ENCODE data around the gene WFIKKN1.

Gene WFIKKN1, protein sequence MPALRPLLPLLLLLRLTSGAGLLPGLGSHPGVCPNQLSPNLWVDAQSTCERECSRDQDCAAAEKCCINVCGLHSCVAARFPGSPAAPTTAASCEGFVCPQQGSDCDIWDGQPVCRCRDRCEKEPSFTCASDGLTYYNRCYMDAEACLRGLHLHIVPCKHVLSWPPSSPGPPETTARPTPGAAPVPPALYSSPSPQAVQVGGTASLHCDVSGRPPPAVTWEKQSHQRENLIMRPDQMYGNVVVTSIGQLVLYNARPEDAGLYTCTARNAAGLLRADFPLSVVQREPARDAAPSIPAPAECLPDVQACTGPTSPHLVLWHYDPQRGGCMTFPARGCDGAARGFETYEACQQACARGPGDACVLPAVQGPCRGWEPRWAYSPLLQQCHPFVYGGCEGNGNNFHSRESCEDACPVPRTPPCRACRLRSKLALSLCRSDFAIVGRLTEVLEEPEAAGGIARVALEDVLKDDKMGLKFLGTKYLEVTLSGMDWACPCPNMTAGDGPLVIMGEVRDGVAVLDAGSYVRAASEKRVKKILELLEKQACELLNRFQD

DNA sequence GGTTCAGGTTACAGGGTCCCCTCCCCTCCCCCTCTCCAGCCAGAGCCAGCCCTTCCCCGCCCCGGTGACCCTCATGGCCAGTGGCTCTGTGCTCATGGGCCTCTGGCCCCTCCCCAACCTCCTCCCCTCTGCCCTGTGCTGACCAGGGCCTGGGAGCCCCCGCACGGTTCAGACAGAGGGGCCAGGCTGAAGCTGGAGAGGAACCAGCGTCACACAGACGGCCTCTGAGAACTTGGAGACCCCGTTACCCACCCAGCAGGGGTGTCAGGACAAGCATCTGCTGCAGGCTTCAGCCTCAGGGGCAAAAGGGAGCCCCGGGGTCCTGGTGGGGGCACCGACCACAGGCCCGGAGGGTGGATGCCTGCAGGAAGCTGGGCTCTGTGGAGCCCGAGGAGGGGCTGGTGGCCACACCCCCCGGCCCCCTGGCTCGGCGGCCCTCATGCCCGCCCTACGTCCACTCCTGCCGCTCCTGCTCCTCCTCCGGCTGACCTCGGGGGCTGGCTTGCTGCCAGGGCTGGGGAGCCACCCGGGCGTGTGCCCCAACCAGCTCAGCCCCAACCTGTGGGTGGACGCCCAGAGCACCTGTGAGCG, at the start of gene WFIKKN1:
WFIKKN1 (plus strand) TSS at position 171 of the 591 bp plus-strand sequence; CDS start at position 440, 269 bp downstream.
- DNase-seq: no peak

DNA sequence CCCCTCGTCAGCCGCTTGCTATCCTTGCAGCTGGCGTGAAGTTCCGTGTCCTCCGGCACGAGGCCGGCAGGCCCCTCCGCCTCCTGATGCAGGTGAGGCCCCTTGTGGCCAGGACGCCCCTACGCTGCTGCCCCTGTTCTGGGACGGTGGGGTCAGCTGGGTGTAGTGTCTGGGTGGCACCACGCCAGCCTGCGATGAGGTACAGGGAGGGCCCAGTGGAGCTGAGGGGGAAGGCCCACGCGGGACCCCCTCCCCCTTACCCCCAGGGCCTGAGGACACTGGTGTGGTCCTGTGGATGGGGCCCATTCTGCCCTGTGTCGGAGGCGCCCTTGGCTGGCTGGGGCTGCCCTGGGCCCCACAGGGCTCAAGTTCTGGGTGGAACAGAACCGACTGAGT, 48.6 kb upstream of the WFIKKN1 start:
- DNase-seq: no peak

DNA sequence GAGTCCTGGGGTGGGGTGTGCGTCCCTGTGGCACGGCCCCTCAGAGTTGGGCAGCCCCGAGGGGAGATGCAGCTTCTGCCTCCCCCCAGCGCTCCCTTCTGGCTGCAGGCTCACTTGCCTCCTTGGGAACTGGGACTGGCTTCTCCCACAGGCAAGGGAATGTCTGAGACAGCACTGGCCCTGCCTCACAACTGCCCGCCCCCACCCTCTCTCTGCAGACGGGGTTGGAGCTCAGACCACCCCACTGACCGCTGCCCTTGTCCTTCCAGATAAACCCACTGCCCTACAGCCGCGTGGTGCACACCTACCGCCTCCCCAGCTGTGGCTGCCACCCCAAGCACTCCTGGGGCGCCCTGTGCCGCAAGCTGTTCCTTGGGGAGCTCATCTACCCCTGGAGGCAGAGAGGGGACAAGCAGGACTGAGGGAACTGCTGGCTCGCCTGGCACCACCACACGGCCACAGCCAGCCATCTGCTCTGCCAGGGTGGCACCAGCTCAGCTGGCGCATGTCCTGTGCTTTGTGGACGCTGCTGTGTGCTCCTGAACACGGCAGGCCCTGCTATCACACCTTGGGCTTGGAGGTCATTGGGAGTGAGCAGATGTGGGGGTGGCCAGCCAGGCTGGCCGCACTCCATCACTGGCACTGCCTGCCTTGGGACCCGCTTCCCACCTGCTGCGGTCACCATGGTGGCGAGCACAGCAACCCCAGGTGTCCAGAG, 48.0 kb upstream of the WFIKKN1 start:
- DNase-seq: no peak

DNA sequence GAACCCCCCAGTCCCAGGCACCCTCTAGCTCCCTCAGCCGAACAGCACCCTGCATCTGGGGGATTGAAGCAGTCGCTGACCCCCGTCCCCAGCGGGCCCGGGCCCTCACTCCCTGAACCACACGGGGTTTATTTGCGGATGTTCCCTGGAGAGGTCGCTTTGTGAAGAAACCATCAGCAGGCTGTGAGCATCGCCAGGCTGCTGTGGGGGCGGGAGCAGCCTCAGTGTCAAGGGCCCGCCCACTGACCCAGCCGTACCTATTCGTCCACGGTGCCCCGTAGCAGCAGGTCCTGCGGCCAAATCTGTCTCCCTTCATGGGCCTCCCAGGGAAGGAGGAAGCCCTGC, 47.3 kb upstream of the WFIKKN1 start:
- DNase-seq: no peak

DNA sequence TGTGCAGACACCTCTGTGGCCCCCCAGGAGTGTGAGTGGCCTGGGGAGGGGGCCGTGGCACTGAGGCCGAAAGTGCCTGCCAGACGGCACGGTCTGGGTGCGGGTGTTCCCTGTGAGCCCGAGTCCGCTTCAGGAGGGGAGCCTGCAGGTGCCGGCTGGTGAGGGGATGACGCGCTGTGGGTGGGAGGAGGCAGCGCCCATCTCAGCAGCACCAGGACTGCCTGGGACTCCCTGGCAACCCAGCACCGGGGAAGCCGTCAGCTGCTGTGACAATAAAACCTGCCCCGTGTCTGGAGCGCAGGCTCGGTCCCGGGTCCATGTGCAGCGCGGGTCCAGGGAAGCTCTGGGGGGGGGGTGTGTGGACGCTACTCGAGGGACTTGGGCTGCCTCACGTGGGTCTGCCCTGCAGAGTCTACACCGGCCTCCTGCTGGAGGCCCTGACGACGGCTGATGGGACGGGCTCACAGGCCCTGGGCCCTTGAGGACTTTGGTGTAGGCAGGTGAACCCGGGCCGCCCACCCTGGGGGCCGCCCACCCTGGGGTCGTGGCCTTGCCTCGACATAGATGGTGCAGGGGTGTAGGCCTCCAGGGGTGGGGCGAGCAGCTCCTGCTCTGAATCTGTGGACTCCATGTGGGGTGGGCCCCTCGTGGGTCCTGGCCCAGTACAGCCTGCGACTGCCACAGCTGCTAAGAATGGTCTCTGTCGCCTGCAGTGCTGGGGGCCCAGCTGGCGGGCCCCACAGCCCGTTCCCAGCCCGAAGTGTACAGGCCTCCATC, 46.8 kb upstream of the WFIKKN1 start:
- no peak for DNase-seq

DNA sequence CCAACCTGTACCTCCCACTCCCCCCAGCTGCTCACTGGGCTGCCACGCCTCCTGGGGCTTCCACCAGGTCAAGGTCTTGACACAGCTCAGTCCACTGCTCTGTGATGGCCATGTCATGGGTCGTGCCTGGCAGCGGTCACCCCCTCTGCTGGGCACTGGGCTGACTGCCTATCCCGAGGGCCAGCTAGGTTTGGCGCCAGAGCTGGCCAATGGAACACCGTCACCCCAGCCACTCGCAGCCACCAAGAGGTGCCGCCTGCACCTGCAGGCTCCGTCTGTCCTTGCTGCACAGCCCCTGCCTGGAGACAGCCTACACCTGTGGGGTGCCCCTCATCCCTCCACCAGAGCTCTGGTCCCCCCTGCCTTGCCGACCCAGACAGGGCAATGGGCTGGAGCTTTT, 45.4 kb upstream of the WFIKKN1 start:
- no peak for DNase-seq

DNA sequence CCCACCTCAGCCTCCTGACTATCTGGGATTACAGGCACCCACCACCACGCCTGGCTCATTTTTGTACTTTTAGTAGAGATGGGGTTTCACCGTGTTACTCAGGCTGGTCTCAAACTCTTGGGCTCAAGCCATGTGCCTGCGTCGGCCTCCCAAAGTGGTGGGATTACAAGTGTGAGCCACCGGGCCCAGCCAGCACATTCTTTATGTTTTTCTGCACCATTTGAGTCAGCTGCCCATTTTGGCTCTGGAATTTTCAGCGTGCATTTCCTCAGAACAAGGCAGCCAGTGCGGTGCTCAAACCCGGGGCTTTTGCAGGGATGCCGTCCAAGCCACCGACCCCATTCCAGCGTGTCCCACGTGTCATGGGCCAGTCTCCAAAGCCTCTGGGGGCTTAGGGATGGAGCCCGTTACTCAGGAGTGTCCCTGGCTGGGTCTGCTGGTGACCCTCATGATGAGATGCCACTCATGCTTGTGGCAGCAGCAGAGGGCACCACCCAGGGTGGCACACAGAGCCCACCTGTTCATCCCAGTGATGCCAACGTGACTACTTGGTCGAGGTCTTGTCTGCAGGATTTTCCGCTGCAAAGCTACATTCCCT, 44.6 kb upstream of the WFIKKN1 start:
- DNase-seq: no peak

DNA sequence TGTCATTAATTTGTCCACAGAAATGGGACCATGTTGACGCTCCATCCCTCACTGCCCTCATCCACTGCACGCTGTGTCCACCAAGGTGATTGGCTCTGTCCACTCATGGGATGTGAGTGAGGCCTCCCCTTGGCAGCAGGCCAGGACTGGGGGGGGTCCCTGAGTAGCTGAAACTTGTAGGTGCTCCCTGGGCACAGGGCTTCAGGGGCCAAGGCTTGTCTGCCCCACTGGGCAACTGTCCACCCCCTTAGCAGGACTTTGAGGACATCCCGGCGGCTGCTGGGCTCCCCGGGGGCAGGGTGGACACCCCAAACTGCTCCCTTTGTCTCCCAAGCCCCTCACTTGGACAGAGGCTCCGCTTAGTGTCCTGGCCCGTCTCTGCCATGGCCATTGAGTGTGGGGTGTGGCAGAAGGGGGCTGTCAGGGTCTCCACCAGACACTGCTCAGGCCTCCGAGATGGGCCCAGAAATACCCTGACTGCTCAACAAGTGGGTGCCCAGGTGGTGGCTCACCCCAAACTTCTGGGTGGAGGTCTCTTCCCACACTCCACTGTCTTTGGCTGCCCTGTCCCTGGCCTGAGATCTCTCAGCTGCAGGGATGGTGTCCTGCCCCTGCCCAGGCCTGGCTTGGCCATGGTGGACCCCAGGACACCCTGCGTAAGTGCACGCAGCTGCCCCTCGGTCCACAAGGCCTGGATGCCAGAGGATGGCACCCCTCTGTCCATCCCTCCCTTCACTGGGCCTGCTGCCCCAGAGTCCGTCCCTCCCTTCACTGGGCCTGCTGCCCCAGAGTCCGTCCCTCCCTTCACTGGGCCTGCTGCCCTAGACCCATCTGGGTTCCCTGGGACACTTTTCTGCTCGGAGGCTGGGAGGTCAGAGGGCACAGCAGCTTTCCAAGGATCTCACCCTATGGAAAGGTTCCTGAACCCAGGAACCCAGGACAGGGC, 43.9 kb upstream of the WFIKKN1 start:
- DNase-seq: no peak

DNA sequence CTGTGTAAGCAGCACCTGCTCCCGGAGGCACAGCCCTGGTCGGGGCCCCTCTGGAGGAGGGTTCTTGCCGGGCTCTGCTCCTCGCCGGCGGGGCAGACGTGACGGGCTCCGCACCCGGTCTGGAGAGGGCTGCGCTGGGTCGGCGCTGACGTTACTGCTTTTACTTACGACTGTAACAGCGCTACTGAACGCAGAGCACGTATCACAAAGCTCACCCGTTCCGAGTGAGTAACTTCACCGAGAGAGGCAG, 42.2 kb upstream of the WFIKKN1 start:
- no peak for DNase-seq

DNA sequence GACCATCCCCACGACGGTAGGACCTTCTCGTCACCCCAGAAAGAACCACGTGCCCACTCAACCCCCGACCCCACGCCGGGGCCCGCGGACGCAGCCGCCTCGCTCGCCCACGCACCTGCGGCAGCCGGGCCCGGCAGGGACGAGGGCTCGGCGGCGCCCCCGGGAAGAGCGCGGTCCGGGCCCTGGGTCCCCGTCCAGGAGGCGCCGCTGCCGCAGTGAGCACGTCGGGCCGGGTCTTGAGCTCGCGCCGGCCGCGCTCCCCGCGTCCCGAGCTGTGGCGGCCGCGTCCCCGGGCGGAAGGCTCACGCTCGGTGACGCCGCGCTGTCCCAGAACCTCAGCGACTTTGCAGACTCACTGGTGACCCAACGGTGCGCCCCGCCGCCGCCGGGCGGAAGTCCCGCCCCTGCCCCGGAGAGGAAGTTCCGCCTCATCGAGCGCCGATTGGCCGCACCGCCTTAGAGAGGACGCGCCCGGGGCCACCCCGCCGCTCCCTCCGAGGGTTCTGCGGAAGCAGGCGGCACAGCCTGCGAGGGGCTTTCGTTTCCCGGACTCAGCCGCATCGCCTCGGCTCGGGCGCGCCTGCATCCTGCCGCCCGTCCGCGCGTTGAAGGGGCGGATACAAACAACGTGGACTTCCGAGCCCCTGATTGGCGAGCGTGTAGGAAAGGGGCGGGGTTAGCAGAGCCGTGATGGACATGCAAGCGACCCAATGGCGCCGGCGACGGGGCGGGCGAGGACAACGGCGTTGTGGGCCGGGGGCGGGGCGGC, 41.7 kb upstream of the WFIKKN1 start:
- peak; percentile 98 for DNase-seq

DNA sequence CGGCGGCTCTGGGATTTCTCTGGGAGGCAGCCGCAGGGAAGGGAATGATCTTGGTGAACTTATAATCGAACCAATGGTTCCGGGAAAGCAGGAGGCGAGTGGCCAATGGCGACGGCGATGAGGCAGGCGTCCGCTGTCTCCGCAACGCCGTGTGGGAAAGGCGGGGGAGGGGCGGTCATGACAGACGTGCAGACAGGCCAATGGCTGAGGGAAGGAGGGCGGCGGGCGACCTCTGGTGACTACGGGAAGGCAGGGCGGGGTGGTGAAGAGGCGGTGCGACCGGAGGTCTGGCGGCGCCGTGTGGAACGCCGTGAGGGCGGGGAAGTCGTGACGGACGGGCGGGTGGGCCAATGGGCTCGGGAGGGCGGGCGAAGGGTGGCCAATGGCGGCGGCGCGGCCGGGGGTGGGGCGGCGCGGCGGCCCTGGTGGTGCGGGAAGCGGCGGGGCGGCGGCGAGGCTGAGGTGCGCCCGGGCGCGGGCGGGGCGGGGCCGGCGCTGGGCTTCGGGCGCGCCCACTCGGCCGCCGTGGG, 41.1 kb upstream of the WFIKKN1 start, which contains the start of gene RAB40C:
RAB40C (plus strand) TSS at position 409 of the 530 bp plus-strand sequence. CDS start 226 bp downstream, outside the sequence.
- peak; percentile 99 for DNase-seq

DNA sequence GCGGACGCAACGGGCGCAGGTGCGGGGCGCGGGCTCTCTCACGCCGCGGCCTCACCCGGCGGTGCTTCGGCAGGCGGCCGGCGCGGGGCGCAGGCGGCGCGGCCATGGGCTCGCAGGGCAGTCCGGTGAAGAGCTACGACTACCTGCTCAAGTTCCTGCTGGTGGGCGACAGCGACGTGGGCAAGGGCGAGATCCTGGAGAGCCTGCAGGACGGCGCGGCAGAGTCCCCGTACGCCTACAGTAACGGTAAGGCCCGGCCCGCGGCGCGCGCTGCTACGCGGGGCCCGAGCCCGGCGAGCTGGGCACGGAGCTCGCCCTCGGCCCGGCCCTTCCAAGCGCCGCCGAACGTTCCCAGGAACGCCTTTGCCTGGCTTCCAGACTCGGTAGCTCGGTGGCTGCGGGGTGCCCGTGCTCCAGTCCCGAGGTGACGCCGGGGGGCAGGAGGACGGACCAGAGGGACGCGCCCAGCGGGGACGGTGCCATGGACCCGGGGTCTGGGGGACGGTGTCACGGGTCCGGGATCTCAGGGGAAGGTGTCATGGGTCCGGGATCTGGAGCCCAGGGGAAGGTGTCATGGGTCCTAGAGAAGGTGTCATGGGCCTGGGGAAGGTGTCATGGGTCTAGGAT, 40.5 kb upstream of the WFIKKN1 start:
- no peak for DNase-seq

DNA sequence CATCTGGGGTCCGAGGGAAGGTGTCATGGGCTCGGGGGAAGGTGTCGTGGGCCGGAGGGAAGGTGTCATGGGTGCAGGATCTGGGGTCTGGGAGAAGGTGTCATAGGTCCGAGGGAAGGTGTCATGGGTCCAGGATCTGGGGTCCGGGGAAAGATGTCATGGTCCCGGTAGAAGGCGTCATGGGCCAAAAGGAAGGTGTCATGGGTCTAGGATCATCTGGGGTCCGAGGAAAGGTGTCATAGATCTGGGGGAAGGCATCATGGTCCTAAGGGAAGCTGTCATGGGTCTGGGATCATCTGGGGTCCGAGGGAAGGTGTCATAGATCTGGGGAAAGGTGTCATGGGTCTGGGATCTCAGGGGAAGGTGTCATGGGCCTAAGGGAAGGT, 40.0 kb upstream of the WFIKKN1 start:
- no peak for DNase-seq

DNA sequence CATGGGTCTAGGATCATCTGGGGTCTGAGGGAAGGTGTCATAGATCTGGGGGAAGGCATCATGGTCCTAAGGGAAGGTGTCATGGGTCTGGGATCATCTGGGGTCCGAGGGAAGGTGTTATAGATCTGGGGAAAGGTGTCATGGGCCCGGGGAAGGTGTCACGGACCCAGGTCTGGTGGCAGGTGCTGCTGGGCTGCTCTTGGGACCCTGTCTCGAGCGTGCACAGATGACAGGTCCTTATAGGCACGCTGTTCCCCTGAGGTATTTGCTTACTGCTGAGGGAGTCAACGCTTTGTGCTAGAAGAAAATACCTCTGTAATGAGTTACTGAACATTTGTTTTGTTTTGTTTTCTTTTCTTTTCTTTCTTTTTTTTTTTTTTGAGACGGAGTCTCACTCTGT, 39.6 kb upstream of the WFIKKN1 start:
- no peak for DNase-seq

DNA sequence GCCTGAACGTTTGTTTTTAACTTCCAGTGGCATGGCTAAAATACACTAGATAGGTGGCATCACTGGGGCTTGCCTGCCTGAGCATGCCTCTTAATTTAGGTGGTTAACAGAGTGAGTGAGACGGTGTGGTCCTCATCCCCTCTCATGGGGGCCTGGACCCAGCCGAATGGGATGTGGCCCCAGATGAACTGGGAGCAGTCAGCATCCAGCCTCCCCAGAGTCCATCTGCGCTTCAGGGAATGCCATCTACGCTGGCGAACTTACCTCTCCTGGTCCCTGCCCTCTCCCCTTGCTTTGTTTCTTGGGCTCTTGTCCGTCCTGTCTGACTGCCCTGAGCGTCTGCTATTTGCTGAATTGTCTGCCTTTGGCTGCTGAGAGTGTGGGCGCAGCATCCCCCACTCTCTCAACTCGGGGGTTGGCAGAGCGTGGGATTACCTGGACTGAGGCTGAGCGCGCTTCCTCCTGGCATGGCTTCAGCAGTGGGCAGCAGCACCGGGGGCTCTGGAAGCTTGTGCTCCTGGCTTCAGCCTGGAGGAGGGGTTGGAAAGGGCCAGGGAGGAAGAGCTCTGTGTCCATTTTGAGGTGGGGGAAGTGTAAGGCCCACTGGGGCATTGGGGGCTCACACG, 38.8 kb upstream of the WFIKKN1 start:
- DNase-seq: no peak

DNA sequence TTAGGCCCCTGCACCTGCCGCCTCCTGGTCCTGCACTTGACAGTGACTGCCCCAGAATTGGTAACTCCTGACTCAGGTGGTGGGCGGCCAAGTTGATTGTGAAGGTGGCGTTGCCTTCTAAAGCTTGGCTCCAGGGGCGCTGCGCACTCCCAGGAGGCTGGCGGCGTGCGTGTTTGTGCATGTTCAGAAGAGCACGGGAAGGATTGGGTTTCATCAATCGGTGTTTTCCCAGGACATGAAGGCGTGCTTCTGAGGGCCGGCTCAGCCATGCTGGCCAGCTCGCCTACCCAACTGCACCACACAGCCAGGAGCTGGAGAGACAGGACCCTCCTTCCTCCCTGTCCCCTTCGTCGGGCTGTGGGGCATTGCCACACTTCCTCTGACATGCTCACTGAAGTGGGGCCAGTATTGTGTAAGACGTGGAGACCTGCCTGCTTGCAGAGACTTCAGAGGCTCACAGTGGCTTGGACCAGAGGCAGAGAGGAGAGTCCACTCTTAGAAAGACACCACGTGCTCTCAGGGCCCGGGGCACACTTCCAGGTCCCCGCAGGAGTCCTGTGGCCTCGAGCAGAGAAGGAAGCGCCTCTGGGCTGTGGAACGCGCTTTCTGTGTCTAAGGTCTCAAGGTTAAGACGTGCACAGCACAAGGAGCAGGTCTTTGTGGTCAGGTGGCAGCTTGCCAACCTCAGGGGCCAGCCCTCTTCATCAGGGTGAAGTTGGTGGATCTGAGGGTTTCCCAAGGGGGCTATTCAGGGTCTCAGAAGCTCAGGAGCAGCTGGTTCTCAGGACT, 38.1 kb upstream of the WFIKKN1 start:
- no peak for DNase-seq

DNA sequence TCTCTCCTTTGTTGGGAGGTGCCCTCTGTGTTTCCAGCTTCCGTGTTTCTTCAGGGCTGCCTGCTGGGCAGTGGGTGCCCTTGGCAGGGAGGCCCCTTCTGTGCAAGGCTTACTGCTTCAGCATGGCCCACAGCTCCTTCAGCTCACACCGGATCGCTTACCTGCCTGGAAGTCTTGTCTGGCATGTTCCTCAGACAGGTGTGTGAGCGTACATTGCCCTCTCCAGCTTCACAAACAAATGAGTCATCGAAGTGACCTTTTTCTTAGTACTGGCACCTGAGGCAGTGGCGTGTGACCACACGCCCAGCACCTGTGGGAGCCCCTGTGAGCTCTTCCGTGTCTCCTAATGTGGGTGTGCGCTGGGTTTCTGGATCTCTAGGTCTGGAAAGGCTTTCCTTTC, 37.4 kb upstream of the WFIKKN1 start:
- DNase-seq: no peak

DNA sequence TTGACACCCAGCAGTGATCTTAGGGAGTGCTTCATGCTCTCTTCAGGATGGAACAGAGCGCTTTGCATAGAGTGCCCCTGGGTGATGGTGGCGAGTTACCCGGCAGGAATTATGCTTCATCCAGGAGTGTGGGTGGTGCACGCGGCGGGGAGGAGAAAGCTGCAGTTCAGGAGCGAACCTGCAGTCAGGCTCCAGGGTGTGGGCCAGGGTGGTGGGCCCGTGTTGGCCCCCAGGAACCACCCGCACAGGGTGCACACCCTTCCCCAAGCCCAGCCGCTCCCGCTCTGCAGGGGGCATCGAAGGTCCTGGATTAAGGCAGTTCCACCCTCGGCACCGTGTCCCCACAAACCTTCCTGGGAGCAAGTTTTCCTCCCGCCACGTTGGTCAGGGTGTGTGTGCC, 37.0 kb upstream of the WFIKKN1 start:
- DNase-seq: no peak

DNA sequence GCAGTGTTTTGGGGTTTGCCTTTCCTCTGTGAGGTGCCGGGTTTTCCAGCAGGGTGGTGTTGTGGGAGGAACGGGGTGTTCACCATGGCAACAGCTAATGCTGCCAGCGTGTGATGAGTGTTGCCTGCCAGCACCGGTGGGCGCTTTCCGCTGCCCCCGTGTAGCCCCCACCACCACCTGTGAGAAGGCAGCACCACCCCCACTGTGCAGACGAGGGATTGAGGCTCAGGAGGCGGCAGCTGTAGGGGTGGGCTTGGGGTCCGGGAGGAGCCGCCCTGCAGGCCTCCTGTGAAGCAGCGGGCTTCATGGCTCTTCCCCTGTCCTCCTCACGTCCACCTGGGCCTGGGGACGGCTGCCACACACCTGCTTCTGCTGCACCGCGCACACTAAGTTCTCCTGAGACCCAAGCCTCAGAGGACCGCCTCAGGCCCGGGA, 35.7 kb upstream of the WFIKKN1 start:
- no peak for DNase-seq
